Stimulated activated CD8-positive, alpha-beta memory T cell treated with anti-CD3 and anti-CD28 coated beads, Interleukin-7, amount 100 ng/mL, for 24 hours (primary cell): ENCODE data around the gene CACNG4.
"Not testable (repeated sequence)": the region's sequence is repeated elsewhere in the genome, so short reads cannot be mapped to it uniquely, and the experiment has no call there.

Source experiments
- DNase-seq: peaks from one replicate; pipeline ENCODE4 v3.0.0-alpha.2; 2020; ENCODE audit warnings: low read depth

CACNG4 gene

DNA sequence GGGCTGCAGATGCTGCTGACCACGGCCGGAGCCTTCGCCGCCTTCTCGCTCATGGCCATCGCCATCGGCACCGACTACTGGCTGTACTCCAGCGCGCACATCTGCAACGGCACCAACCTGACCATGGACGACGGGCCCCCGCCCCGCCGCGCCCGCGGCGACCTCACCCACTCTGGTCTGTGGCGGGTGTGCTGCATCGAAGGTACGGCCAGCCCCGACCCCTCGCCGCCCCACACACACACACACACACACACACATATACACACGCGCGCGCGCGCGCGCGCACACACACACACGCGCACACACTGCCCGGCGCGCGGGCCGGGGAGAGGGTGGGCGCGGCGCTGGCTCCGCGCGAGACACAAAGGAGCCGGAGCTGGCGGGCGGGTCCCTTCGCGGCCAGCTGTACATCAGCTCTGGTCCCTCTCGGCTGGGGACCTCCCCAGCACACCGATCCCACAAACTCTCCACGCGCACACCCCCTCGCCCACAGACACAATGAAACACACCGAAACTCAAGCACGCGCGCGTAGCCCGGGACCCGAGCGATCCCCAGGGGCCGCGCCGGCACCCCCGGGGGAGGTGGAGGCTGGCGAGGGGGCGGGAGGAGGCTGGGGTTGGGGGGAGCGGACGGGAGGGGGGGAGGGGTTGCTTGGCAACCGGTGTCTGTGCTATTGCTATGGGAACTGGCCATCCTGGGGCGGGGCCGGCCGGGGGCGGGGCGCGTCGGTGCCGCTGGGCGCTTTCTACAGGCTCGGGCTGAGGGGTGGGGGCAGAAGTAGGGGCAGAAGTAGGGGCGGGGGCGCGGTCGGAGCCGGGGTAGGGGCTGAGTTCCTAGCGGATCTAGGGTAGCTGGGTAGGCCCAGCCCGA is 658 bp downstream of the CACNG4 start:
- no peak for DNase-seq

DNA sequence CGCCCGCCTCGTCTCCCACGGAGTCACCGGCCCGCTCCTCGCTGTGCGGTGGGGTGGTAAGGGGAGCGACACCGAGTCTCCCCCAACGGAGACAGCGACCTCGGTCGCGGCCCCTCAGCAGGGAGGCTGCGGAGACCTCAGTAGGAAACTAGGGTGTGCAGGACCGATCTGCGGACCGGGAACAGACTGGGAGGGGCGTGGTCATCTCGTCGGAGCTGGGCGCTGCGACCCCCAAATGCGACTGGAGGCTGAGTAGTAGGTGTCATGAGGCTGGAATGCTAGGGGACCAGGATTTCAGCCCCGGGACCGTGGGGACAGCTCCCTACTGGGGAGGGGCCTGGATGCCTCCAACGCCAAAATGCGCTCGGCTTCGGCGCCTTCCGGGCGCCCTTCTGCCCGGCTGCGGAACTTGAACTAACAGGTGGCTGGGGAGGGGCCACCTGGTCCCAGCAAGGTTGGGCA is 1.3 kb downstream of the CACNG4 start:
- DNase-seq, result no peak

DNA sequence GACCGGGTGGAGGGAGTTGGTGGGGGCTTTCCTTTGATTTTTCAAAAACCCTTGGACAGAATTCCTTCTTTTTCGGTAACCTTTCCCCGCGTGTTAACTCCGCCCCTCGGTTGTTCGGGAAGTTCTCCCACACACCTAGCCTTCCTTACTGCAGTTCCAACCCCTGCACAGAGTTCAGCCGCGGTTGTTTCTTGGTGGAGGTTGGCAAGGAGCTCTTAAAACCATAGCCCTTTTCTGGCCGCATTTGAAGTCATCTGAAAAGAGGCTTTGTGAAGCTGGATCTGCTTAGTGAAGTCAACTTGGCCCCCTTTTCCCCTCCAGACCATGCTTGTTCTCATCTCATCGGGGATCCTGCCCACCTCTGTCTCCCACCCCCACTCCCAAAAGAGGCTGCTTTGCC is 1.8 kb downstream of the CACNG4 start:
- no peak for DNase-seq

DNA sequence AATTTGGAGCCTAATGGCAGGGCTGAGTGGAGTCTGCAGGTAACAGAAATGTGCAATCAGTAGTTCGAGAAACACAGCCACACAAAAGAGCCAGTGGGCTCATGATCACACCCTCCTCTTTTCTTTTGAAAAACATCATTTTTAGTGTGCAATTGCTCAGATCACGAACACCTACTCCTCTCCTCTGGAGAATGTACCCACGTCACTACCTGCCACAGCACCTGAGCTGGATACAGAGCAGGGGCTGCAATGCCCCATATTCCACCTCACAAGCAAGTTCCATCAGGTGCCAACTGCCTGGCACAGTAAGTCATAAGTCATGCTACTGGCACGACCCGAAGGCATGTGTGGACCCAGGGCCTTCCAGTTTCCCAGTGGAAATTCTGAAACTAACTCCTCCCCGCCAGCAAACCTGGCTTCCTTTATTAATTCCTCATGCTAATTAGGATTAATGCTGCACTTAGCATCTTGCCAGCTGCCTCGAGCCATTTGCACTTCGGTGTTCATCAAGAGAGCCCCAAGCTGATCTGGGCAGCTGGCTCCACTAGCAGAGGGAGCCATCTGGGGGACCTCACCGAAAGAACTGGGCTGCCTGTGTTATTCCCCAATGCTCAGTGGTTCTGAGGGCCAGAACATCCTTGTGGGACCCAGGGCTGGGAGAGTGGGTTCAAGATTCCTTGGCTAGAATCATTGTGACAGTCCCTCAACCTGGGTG is 2.4 kb downstream of the CACNG4 start:
- no peak for DNase-seq

DNA sequence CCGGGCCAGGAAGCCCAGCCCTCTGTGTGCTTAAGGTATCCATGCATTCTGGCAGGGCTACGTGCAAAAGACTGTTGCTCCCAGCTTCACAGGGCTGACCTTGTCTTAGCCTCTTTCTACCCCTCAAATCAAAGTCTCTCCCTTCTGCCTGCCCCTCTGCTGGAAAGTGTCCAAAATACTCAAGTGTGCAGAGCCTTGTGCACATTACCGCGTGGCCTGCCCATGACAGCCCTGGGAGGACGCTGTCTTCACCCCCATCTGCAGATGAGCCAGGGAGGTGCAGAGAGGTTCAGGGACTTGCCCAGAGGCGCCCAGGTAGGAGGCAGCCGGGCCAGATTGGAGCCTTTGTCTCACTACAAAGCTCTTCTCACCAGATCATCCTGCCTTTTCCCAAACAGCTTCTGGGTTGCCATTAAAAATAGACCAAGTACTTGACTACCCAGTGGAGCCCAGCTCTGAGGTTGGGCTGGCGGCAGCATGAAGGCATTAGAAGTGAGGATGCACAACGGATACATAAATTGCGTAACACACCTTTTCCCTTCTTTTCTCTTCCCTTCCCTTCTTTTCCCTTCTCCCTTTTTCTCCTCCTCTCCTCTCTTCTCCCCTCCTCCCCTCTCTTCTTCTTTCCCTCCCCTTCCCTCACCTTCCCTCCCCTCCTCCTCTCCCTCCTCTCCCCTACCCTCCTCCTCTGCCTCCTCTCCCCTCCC is 3.5 kb downstream of the CACNG4 start:
- no peak for DNase-seq

DNA sequence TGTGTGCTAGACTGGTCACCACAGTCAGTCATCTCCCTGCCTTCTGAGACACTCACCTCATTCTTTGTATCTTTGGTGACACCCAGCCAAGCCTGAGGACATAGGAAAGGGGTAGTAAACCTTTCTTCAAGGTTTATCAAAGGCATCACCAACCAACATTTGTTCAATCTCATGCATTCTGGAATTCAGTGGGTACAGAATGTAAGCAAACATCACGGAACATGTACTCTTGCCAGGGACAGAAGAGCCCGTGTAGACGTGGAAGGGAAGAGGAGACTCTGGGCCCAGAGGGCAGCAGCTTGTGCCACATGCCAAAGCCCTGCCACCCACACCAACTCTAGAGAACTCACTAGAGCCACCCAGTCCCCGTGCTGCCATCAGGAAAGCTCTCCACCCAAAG is 4.4 kb downstream of the CACNG4 start:
- DNase-seq, result no peak

DNA sequence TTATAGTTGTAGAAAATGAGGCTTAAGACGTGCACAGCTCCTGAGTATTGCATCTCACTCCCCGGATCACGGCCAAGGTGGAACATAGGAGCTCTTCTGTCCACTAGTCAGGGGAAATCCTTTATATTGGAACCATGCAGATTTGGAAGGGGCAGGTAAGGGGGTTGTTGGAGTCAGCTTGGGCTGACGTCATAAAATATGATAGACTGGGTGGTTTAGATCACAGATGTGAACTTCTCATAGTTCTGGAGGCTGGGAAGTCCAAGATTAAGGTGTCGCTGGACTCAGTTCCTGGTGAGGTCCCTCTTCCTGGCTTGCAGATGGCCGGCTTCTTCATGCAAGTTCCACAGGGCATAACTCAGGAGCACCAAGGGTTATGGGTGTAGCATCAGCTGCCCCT is 5.6 kb downstream of the CACNG4 start:
- DNase-seq, result no peak

DNA sequence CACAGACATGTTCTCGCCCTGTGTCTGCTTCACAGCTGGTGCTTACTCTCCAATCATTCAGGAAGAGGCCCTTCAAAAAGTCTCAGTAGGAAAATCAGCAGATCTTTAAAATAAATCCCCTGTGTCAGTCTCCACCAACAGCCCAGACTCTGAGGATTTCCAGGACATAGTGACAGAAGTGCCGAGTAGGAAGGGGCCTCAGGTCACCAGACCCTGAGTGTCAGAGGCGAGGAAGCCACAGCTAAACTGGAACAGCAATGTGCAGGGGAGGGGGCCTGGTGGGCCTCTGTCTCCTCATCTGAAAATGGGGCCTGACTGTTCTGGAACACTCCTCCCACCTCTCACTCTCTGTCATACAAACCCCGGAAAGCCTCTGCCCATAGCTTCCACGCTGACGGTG is 6.3 kb downstream of the CACNG4 start:
- DNase-seq, result no peak

DNA sequence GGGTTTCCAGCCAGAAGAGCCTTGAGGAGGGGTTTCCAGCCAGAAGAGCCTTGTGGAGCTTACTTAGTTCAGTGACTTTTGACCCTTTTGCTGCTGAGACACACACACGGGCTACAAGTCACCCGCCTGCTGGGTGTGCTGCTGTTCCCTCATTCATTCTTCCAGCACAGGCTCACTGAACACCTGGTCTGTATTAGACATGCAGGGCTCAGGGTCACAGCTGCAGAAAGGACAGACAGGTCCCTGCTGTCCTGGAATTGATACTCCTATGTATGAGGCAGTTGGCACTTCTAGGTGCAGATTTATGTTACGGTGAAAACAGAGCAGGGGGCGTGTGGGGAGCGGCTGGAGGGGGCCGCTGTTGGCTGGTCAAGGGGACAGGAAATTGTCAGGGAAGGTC is 6.8 kb downstream of the CACNG4 start:
- DNase-seq, result no peak

DNA sequence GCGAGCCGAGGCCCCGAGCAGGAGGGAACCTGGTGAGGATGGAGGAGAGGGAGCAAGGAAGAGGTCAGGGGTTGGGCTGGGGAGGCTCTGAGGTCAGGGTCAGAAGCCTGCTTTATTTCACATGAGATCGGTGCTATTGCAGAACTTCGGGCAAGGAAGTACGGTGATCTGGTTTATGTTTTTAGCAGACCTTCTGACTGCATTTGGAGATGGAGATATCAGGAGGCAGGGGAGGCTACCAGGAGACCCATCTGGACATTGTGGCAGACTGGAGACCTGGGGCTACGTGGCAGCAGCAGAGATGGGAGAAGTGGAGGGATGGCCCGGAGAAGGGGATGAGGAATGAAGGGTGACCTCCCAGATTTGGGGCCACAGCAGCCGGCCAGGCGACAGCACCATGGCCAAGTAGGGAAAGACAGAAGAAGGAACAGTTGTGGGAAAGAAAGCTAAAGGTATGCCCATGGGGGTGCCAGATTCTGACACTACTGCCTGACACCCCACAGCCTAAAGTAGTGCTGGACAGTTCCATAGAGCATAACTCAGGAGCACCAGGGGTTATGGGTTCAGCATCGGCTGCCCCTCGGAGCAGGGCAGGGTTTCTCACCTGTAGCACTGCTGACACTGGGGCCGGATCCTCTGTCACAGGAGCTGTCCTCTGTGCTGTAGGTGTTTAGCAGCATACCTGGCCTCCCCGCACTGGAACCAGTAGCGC is 7.4 kb downstream of the CACNG4 start:
- DNase-seq, result no peak

DNA sequence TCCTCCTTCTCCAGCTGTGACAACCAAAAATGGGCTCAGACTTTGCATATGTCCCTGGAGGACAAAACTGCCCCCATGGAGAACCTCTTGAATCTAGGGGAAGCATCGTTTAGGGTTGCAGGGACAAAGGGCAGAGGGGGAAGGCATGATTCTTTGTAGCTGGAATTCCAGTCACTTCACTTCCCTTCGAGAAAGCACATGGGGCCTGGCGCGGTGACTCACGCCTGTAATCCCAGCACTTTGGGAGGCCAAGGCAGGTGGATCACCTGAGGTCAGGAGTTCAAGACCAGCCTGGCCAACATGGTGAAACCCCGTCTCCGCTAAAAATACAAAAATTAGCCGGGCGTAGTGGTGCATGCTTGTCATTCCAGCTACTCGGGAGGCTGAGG is 7.9 kb downstream of the CACNG4 start:
- not testable (repeated sequence) for DNase-seq

DNA sequence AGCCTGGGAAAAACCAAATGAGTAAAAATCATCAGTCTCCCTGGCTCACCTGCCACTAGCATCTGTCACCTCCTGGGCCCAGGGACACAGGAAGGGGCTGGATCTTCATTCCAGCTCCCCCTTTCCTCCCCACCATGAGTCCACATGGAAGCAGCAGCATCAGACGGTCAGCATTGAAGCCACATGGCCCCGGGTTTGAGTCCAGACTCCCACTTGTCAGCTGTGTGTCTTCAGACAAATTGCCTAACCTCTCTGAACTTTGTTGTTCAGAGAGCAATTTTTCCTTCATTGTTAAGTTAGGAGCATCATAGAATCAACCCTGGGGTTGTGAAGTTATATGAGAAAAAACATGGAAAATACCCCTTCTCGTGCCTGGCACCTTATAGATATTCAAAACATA is 10.7 kb downstream of the CACNG4 start:
- DNase-seq, result no peak

DNA sequence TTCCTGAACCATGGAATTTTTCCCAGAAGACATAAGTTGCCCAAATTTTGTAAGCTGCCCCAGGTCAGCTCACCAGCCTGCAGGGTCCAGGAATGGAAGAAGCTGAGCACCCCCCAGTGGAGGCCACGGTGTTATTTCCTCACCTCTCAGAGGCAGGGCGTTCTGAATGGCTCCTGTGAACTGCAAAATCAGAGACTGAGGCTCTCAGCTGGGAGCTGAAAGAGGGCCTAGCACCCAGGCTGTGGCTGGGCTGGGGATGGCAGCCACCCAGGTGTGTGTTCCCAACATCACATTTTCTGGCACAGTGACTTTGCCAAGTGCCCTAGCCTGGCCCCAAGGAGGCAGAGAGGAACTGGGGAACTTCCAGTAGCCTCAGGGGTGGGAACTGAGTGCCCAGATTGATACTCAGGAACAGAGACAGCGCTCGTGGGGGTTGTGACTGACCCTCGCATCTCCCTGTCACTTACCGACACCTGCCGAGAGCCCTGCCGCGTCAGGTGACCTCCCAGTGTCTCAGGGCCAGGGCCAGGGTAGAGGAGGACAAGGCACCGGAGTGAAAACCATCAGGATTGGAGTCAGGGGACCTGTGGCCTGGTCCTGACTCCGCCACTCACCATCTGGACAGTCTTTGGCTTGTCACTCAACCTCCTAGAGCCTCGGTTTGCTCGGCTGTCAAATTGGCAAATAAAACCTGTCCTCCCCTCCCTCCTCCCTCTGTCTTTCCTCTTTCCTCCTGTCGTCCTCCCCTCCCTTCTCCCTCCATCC is 11.3 kb downstream of the CACNG4 start:
- DNase-seq, result no peak

DNA sequence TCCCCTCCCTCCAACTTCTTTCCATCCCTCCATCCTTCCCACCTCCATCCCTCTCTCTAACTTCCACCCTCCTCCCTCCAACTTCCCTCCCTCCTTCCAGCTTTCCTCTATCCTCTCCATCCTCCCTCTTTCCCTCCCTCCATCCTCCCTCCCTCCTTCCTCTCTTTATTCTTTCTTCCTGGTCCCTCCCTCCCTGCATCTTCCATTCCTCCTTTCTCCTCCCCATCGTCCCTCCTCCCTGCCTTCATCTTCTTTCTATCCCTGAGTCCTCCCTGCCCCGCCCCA is 11.8 kb downstream of the CACNG4 start:
- DNase-seq, result no peak

DNA sequence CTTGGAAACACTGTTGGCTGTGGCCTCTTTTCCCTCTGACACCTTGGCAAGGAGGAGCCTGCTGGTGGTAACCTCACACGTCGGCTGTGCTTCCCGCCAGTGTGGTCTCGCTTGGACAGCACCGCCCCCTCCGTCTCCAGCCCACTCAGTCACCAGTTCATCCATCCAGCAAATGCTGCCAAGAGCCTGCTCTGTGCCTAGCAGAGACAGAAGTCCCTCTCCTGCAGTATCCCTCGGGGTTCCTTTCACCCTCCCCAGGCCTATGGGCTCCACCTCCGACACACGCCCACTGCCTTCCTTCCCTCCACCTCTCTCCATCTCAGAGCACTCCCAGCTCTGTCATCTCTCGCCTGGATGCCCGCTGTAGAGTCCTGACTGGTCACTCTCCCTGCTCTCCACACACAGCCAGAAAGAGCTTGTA is 12.3 kb downstream of the CACNG4 start:
- DNase-seq, result no peak

DNA sequence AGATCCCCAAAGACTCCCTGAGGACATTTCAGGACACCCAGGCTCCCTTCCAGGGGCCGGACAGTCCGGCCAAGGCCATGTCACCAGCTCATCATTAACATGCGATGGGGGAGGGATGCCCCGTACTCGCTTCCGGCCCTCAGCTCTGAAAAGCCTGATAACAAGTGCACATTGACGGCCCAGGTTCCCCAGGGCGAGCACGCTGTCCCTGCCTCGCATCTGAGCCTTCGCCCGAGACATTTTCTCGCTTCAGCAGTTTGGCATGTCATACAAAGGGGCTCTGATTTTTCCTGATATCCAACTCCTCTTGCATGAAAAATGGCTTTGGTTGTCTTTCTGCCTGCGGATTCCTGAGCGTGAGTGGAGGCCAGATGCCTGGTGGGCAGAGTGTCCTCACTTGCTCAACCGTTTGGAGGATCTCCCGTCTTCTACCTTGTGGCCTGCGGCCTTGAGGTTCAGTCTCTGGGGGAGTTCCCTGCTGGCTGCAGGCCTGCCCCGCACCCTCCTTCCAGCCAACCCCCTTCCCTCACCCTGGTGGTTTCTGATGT is 14.1 kb downstream of the CACNG4 start:
- DNase-seq, result no peak

DNA sequence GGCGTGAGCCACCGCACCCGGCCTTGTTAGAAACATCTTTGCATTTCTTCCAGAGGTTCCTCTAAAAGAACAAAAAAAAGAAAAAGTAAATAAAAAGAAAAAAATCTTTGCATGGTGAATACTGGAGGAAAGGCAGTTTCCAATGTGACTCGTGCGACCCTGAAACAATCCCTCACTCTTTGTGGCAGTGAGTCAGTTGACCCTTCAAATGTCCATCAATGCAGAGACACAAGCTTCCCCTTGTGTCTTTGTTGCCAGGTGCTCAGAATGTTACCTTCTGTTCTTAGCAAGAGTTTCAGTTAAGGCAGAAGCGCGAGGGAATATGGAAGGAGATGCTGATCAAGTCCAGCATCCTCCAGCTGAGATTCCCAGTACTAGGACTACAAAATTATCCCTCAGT is 16.4 kb downstream of the CACNG4 start:
- no peak for DNase-seq

DNA sequence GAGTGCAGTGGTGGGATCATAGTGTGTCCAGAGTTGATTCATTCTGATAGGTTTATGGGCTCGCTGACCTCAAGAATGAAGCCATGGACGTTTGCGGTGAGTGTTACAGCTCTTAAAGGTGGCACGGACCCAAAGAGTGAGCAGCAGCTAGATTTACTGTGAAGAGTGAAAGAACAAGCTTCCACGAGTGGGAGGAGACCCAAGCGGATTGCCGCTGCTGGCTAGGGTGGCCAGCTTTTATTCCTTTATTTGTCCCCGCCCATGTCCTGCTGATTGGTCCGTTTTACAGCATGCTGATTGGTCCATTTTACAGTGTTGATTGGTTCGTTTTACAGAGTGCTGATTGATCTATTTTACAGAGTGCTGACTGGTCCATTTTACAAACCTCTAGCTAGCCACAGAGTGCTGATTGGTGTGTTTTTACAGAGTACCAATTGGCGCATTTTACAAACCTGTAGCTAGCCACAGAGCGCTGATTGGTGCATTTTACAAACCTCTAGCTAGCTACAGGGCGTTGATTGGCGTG is 17.5 kb downstream of the CACNG4 start:
- DNase-seq, result no peak

DNA sequence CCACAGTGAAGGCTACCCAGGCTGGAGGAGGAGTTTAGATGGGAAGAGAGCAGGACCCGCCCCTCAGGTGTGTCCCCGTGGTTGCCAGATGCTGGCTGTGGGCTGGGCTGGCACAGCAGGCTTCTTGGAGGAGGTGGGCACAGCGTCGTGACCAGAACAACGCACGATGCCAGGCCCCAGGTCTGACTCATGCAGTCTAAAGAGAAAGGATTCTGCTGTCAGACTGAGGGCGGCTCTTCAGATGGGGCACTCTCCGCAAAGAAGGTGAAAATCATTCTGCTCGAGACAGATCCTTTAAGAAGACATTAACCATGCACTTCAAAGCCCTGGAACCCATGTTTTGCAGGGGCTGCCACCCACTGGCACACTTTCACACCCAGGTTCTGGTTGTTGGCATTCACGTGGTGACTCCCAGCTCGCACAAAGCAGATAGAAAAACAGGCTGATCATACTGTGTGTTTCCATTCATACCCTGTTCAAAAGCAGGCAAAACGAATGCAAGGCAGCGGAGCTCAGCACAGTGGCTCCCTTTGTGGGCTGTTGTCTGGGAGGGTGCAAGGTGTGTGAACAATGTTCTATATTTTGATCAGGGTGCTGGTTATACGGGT is 19.0 kb downstream of the CACNG4 start:
- DNase-seq, result no peak

DNA sequence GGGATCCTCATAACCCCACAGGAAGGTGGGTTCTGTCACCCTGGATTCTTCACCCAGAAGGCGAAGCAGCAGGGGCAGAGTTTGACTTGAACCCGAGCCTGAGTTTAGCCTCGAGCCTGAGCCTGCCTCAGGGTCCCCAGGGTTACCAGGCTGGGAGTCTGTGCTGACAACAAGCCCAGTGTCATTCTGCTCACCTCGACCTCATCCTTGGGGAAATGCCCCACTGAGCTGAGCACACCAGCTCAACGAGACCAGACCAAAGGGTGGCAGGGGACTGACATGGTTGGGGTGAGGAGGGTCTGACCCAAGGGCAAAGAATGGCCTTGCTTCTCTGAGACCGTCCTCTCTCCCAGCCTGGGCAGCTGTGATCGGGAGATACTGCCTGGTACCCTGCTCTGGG is 20.2 kb downstream of the CACNG4 start:
- no peak for DNase-seq
